Panc1 (cell line): ENCODE data around the gene SLC2A4RG.
"Not testable (repeated sequence)": the region's sequence is repeated elsewhere in the genome, so short reads cannot be mapped to it uniquely, and the experiment has no call there.

ENCODE experiments used
- POLR2AphosphoS5 ChIP-seq: IDR thresholded peaks from 2 replicates; pipeline ENCODE4 v1.6.1; 2012; ENCODE audit warnings: mild to moderate bottlenecking, low read depth, low read length, moderate library complexity
- SIN3A ChIP-seq: IDR thresholded peaks from 2 replicates; pipeline ENCODE4 v1.6.1; 2012; ENCODE audit warnings: low read depth, mild to moderate bottlenecking, low read length, moderate library complexity, borderline replicate concordance; ENCODE audit not compliant: insufficient read depth
- TF ChIP-seq, protein P1 (sequence below): fragments of 450-650 bp; IDR thresholded peaks from 2 replicates; pipeline ENCODE4 v1.5.1; 2017; ENCODE audit warnings: mild to moderate bottlenecking

- TF ChIP-seq, protein P1, sequence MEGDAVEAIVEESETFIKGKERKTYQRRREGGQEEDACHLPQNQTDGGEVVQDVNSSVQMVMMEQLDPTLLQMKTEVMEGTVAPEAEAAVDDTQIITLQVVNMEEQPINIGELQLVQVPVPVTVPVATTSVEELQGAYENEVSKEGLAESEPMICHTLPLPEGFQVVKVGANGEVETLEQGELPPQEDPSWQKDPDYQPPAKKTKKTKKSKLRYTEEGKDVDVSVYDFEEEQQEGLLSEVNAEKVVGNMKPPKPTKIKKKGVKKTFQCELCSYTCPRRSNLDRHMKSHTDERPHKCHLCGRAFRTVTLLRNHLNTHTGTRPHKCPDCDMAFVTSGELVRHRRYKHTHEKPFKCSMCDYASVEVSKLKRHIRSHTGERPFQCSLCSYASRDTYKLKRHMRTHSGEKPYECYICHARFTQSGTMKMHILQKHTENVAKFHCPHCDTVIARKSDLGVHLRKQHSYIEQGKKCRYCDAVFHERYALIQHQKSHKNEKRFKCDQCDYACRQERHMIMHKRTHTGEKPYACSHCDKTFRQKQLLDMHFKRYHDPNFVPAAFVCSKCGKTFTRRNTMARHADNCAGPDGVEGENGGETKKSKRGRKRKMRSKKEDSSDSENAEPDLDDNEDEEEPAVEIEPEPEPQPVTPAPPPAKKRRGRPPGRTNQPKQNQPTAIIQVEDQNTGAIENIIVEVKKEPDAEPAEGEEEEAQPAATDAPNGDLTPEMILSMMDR = not testable (repeated sequence)
- TF ChIP-seq POLR2AphosphoS5, SIN3A: not testable (repeated sequence)
Measured at GRCh38 chr20:63722967-63723622, 16.5 kb upstream of the SLC2A4RG start.
